Measurements from ENCODE around the gene COTL1. TPM values are rescaled to one million over a fixed set of nuclear protein-coding genes. Genes with fewer than 3 reads are reported as not detected.
"Not testable (repeated sequence)": the region's sequence is repeated elsewhere in the genome, so short reads cannot be mapped to it uniquely, and the experiment has no call there.

Gene COTL1
- polyA plus RNA-seq, 1 of the 3 experiments (the other 2 are of a cell fraction), result 91.6 TPM

DNA sequence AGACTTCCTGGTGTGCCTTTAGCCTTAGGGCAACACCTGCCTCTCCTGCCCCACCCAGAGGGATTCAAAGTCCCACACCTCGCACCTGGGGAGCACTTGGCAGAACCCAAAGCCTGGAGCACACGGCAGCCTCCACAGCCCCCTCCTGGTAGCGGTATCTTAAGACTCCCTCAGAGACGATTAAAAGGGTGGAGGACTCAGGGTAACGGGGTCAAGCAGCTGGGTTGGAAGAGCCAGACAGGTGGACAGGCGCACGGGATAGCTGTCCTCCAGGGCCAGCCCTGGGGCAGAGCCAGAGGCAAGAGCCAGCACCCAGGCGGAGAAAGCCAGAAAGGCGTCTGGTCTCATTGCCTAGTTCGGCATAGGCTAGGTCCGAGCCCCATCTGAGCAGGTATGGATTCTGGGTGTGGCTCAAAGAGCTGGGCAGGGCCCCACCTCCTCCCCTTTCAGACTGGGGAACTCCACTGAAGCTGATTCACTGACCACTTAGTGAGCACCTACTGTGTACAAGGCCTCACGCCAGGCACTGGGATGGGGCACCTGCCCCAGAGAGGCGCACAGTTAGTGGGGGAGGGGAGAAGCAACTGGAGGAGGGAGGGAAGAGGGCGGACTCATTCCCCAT is 58.5 kb downstream of the COTL1 start:
- Histone ChIP-seq H2AFZ (ENCODE audit: low read depth) (no peak overlapping the region), H3K27me3 (ENCODE audit: insufficient read depth) (no peaks in the 10 kb centered on the region), H3K9me3 (no peaks in the 10 kb centered on the region), H3K4me3 (ENCODE audit: low read depth in 2 of 2, low read length in 1 of 2) (no peak overlapping the region), H3K9me2 (no peaks in the 10 kb centered on the region), H3F3A (replicated peaks; ENCODE audit: insufficient read depth) (peaks cover 6% of the 10 kb centered on the region), H4K20me1 (ENCODE audit: insufficient read depth) (no peaks in the 10 kb centered on the region), H3K36me3 (replicated peaks in 1 of 2; ENCODE audit: control insufficient read depth in 1 of 2, insufficient read depth in 2 of 2, low read length in 1 of 2) (no peaks in the 10 kb centered on the region), H3K27ac (ENCODE audit: low read depth in 2 of 2, low read length in 1 of 2) (no peak overlapping the region), H3K9ac (no peak overlapping the region), H3K4me1 (ENCODE audit: control insufficient read depth in 1 of 2, insufficient read depth in 2 of 2, low read depth in 1 of 2, low read length in 1 of 2) (no peaks in the 10 kb centered on the region), H3K79me2 (ENCODE audit: insufficient read depth) (no peaks in the 10 kb centered on the region), H3K4me2 (no peak overlapping the region)
- WGBS (ENCODE audit: low lambda C conversion rate), result 83% methylated on average over 7 of the region's 14 CpGs
- no peak for TF ChIP-seq RCOR1 (IDR thresholded peaks at IDR 0.05; ENCODE audit: low read length)
- no peak for TF ChIP-seq ELF1 (IDR thresholded peaks at IDR 0.05)
- TF ChIP-seq, protein P1, sequence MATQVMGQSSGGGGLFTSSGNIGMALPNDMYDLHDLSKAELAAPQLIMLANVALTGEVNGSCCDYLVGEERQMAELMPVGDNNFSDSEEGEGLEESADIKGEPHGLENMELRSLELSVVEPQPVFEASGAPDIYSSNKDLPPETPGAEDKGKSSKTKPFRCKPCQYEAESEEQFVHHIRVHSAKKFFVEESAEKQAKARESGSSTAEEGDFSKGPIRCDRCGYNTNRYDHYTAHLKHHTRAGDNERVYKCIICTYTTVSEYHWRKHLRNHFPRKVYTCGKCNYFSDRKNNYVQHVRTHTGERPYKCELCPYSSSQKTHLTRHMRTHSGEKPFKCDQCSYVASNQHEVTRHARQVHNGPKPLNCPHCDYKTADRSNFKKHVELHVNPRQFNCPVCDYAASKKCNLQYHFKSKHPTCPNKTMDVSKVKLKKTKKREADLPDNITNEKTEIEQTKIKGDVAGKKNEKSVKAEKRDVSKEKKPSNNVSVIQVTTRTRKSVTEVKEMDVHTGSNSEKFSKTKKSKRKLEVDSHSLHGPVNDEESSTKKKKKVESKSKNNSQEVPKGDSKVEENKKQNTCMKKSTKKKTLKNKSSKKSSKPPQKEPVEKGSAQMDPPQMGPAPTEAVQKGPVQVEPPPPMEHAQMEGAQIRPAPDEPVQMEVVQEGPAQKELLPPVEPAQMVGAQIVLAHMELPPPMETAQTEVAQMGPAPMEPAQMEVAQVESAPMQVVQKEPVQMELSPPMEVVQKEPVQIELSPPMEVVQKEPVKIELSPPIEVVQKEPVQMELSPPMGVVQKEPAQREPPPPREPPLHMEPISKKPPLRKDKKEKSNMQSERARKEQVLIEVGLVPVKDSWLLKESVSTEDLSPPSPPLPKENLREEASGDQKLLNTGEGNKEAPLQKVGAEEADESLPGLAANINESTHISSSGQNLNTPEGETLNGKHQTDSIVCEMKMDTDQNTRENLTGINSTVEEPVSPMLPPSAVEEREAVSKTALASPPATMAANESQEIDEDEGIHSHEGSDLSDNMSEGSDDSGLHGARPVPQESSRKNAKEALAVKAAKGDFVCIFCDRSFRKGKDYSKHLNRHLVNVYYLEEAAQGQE (IDR thresholded peaks at IDR 0.05; ENCODE audit: low read depth, low read length), result no peak
- no peak for TF ChIP-seq POLR2AphosphoS5 (IDR thresholded peaks at IDR 0.05; ENCODE audit: low read depth, low read length)
- TF ChIP-seq RAD21 (IDR thresholded peaks at IDR 0.05; ENCODE audit: low read length), result no peak
- no peak for TF ChIP-seq FOSL2 (IDR thresholded peaks at IDR 0.05; ENCODE audit: borderline replicate concordance, low read depth)
- TF ChIP-seq TAF1 (IDR thresholded peaks at IDR 0.05; ENCODE audit: borderline replicate concordance, low read depth, low read length), result no peak
- TF ChIP-seq FOXM1 (IDR thresholded peaks at IDR 0.05; ENCODE audit: low read depth), result no peak
- no peak for TF ChIP-seq MAX (IDR thresholded peaks at IDR 0.05; ENCODE audit: low read depth)
- TF ChIP-seq, protein P2, sequence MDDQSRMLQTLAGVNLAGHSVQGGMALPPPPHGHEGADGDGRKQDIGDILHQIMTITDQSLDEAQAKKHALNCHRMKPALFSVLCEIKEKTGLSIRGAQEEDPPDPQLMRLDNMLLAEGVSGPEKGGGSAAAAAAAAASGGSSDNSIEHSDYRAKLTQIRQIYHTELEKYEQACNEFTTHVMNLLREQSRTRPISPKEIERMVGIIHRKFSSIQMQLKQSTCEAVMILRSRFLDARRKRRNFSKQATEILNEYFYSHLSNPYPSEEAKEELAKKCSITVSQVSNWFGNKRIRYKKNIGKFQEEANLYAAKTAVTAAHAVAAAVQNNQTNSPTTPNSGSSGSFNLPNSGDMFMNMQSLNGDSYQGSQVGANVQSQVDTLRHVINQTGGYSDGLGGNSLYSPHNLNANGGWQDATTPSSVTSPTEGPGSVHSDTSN (IDR thresholded peaks at IDR 0.05), result no peak
- TF ChIP-seq RFX5 (IDR thresholded peaks at IDR 0.05; ENCODE audit: low read length), result no peak
- no peak for TF ChIP-seq EP300 (IDR thresholded peaks at IDR 0.05; ENCODE audit: borderline replicate concordance in 1 of 2, low read depth in 1 of 2, low read length in 1 of 2)
- no peak for TF ChIP-seq FOXJ3 (CRISPR knock-in tag; IDR thresholded peaks at IDR 0.05)
- no peak for TF ChIP-seq TEAD4 (IDR thresholded peaks at IDR 0.05; ENCODE audit: borderline replicate concordance, insufficient read depth)
- TF ChIP-seq USF2 (IDR thresholded peaks at IDR 0.05; ENCODE audit: borderline replicate concordance, low read depth, low read length), result no peak
- ChIA-PET POLR2A (no interaction called here), CTCF (no interaction called here)
- no peak for DNase-seq

DNA sequence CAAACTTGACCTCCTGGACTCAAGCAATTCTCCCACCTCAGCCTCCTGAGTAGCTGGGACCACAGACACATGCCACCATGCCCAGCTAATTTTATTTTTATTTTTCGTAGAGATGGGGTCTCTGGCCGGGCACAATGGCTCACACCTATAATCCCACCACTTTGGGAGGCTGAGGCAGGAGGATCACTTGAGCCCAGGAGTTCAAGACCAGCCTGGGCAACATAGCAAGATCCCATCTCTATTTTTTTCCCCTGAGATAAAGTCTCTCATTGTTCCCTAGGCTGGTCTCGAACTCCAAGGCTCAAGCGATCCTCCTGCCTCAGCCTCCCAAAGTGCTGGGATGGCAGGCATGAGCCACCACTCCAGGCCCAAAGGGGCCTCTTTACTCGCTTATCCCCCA is 59.0 kb downstream of the COTL1 start:
- CTCF ChIA-PET; H4K20me1 ChIP-seq (ENCODE audit: insufficient read depth); H3K27ac ChIP-seq (ENCODE audit: low read depth in 2 of 2, low read length in 1 of 2); H3K9me2 ChIP-seq; H3F3A ChIP-seq (replicated peaks; ENCODE audit: insufficient read depth); H3K36me3 ChIP-seq (replicated peaks in 1 of 2; ENCODE audit: control insufficient read depth in 1 of 2, insufficient read depth in 2 of 2, low read length in 1 of 2); H3K27me3 ChIP-seq (ENCODE audit: insufficient read depth); H2AFZ ChIP-seq (ENCODE audit: low read depth); H3K9ac ChIP-seq; H3K4me3 ChIP-seq (ENCODE audit: low read depth in 2 of 2, low read length in 1 of 2); H3K4me2 ChIP-seq; POLR2A ChIA-PET; DNase-seq; H3K9me3 ChIP-seq; H3K79me2 ChIP-seq (ENCODE audit: insufficient read depth); H3K4me1 ChIP-seq (ENCODE audit: control insufficient read depth in 1 of 2, insufficient read depth in 2 of 2, low read depth in 1 of 2, low read length in 1 of 2): not testable (repeated sequence)
- WGBS (ENCODE audit: low lambda C conversion rate), result 73% methylated on average over 5 of the region's 5 CpGs

All from SK-N-SH (cell line).